RWPE2 (cell line): ENCODE measurements around the gene SUPT20HL2.

Experiments
- ATAC-seq: fragments of 200-7000 bp; cut with Tn5 transposase; 3 replicates; pipeline ENCODE4 v1.9.1; 2021; ENCODE audit warnings: low read depth
- DNase-seq: peaks from one replicate; pipeline ENCODE4 v3.0.0-alpha.2; 2020; ENCODE audit warnings: low spot score
- H3K27ac ChIP-seq: fragments of 450-650 bp; 2 replicates; pipeline ENCODE4 v1.5.1; 2017; ENCODE audit warnings: mild to moderate bottlenecking; ENCODE audit not compliant: poor library complexity, severe bottlenecking
- H3K27me3 ChIP-seq: fragments of 250-450 bp; sonication (Bioruptor Pico); 2 replicates; pipeline ENCODE4 v1.5.1; 2021; ENCODE audit warnings: mild to moderate bottlenecking, moderate library complexity; ENCODE audit not compliant: insufficient read depth, poor library complexity, severe bottlenecking
- H3K36me3 ChIP-seq: fragments of 250-450 bp; sonication (Bioruptor Pico); 2 replicates; pipeline ENCODE4 v1.5.1; 2020; ENCODE audit warnings: low read depth, mild to moderate bottlenecking, moderate library complexity
- H3K4me1 ChIP-seq: fragments of 250-450 bp; sonication (Bioruptor Pico); 2 replicates; pipeline ENCODE4 v1.5.1; 2021; ENCODE audit warnings: mild to moderate bottlenecking, moderate library complexity; ENCODE audit not compliant: insufficient read depth, poor library complexity, severe bottlenecking
- H3K4me3 ChIP-seq: fragments of 250-450 bp; sonication (Bioruptor Pico); 2 replicates; pipeline ENCODE4 v1.5.1; 2021; ENCODE audit warnings: mild to moderate bottlenecking, moderate library complexity; ENCODE audit not compliant: severe bottlenecking
- H3K9me3 ChIP-seq: fragments of 250-450 bp; sonication (Bioruptor Pico); 2 replicates; pipeline ENCODE4 v1.5.1; 2021; ENCODE audit warnings: mild to moderate bottlenecking, moderate library complexity; ENCODE audit not compliant: severe bottlenecking
- CTCF ChIP-seq: fragments of 450-650 bp; IDR thresholded peaks from one replicate; pipeline ENCODE4 v1.5.1; 2017; ENCODE audit warnings: mild to moderate bottlenecking, moderate library complexity; ENCODE audit not compliant: poor library complexity, severe bottlenecking

SUPT20HL2 gene

GRCh38 chrX:24283127-24283794, 30.6 kb downstream of the SUPT20HL2 start:
- Histone ChIP-seq H3K4me3 (no peak overlapping the region), H3K9me3 (no peaks in the 10 kb centered on the region), H3K36me3 (no peaks in the 10 kb centered on the region), H3K27ac (no peak overlapping the region), H3K27me3 (no peaks in the 10 kb centered on the region), H3K4me1 (no peaks in the 10 kb centered on the region)
- no peak for TF ChIP-seq CTCF
- DNase-seq (no peak), ATAC-seq (no peak)

GRCh38 chrX:24282381-24283126, 31.3 kb downstream of the SUPT20HL2 start:
- ATAC-seq: no peak

GRCh38 chrX:24277405-24277804, 36.5 kb downstream of the SUPT20HL2 start:
- DNase-seq (no peak), ATAC-seq (no peak)
- H3K36me3 ChIP-seq: no peaks in the 10 kb centered on the region
- no peak overlapping the region for H3K27ac ChIP-seq
- H3K27me3 ChIP-seq: no peaks in the 10 kb centered on the region
- H3K4me3 ChIP-seq: no peak overlapping the region
- no peak for TF ChIP-seq CTCF
- no peaks in the 10 kb centered on the region for H3K9me3 ChIP-seq
- H3K4me1 ChIP-seq: no peaks in the 10 kb centered on the region

More at GRCh38 chrX:24282381-24283126, 31.3 kb downstream of the SUPT20HL2 start:
- Histone ChIP-seq H3K9me3 (no peaks in the 10 kb centered on the region), H3K27me3 (no peaks in the 10 kb centered on the region), H3K4me3 (no peak overlapping the region), H3K27ac (no peak overlapping the region), H3K4me1 (no peaks in the 10 kb centered on the region), H3K36me3 (no peaks in the 10 kb centered on the region)
- TF ChIP-seq CTCF: no peak
- no peak for DNase-seq

- Histone ChIP-seq H3K27ac (no peak overlapping the region), H3K36me3 (no peaks in the 10 kb centered on the region), H3K27me3 (no peaks in the 10 kb centered on the region), H3K4me1 (no peaks in the 10 kb centered on the region), H3K9me3 (no peaks in the 10 kb centered on the region), H3K4me3 (no peak overlapping the region)
- ATAC-seq (no peak), DNase-seq (no peak)
- TF ChIP-seq CTCF: no peak
Observed at GRCh38 chrX:24276015-24276414, 37.9 kb downstream of the SUPT20HL2 start.

- H3K36me3 ChIP-seq: no peaks in the 10 kb centered on the region
- no peaks in the 10 kb centered on the region for H3K27me3 ChIP-seq
- ATAC-seq: no peak
- H3K4me3 ChIP-seq: no peak overlapping the region
- no peaks in the 10 kb centered on the region for H3K4me1 ChIP-seq
- H3K9me3 ChIP-seq: no peaks in the 10 kb centered on the region
- H3K27ac ChIP-seq: no peak overlapping the region
- DNase-seq: no peak
- TF ChIP-seq CTCF: no peak
Observed at GRCh38 chrX:24271262-24271661, 42.6 kb downstream of the SUPT20HL2 start.
